PC-9 (cell line): ENCODE measurements around the gene EML6. TPM values are rescaled to one million over a fixed set of nuclear protein-coding genes. Genes with fewer than 3 reads are reported as not detected.

Source experiments
- BruUV-seq: library from RNA; stranded (reverse); fragments of 400-500 nt; replicated peaks from 2 replicates; lab custom pipeline; 2021; lab: Mats Ljungman, UMichigan
- CTCF ChIA-PET: fragments of 300-600 bp; sonication (Branson Sonifier 250); formaldehyde crosslinking; loops from one replicate; lab custom pipeline; 2022; ENCODE audit warnings: antibody characterized with exemption; lab: Charles Lee
- POLR2A ChIA-PET: fragments of 300-600 bp; sonication (Branson Sonifier 250); formaldehyde crosslinking; loops from one replicate; lab custom pipeline; 2022; ENCODE audit warnings: antibody characterized with exemption; ENCODE audit not compliant: unreplicated experiment; lab: Charles Lee
- DNase-seq, 2 experiments: peaks; one replicate each; pipeline versions ENCODE4 v3.0.0 to v3.0.0-alpha.2; 2015 to 2022; ENCODE audit warnings: mixed read lengths in 1 of 2
- H2AFZ ChIP-seq: fragments of 200-600 bp; sonication (generic); 2 replicates; pipeline ENCODE4 v1.8.1; 2017; ENCODE audit warnings: antibody characterized with exemption
- H3F3A ChIP-seq: fragments of 200-600 bp; sonication (generic); 2 replicates; pipeline ENCODE4 v1.8.1; 2017; ENCODE audit warnings: antibody characterized with exemption, mild to moderate bottlenecking, low read depth; ENCODE audit not compliant: insufficient read depth
- H3K27ac ChIP-seq: fragments of 200-600 bp; sonication (generic); 2 replicates; pipeline ENCODE4 v1.6.1; 2016; ENCODE audit warnings: mixed run types
- H3K27me3 ChIP-seq: fragments of 200-600 bp; sonication (generic); 2 replicates; pipeline ENCODE4 v1.6.1; 2016; ENCODE audit warnings: low read depth, mixed run types; ENCODE audit not compliant: insufficient read depth
- H3K36me3 ChIP-seq: fragments of 200-600 bp; sonication (generic); 2 replicates; pipeline ENCODE4 v1.6.1; 2016; ENCODE audit warnings: low read depth, mixed run types
- H3K4me1 ChIP-seq: fragments of 200-600 bp; sonication (generic); replicated peaks from 2 replicates; pipeline ENCODE4 v1.6.1; 2016; ENCODE audit warnings: mixed run types; ENCODE audit not compliant: insufficient read depth
- H3K4me2 ChIP-seq: fragments of 200-600 bp; sonication (generic); 2 replicates; pipeline ENCODE4 v1.6.1; 2017; ENCODE audit warnings: mixed run types
- H3K4me3 ChIP-seq: fragments of 200-600 bp; sonication (generic); 2 replicates; pipeline ENCODE4 v1.6.1; 2016; ENCODE audit warnings: mixed run types
- H3K79me2 ChIP-seq: fragments of 200-600 bp; sonication (generic); 2 replicates; pipeline ENCODE4 v1.6.1; 2017; ENCODE audit warnings: low read depth, mixed run types
- H3K9me2 ChIP-seq: fragments of 200-600 bp; sonication (generic); 2 replicates; pipeline ENCODE4 v1.8.1; 2017; ENCODE audit warnings: mild to moderate bottlenecking; ENCODE audit not compliant: insufficient read depth
- H3K9me3 ChIP-seq: fragments of 200-600 bp; sonication (generic); 2 replicates; pipeline ENCODE4 v1.8.1; 2016; ENCODE audit warnings: low read depth; ENCODE audit not compliant: insufficient read depth
- H4K20me1 ChIP-seq: fragments of 200-600 bp; sonication (generic); 2 replicates; pipeline ENCODE4 v1.8.1; 2017; ENCODE audit not compliant: insufficient read depth
- EZH2 ChIP-seq: fragments of 200-600 bp; sonication (generic); IDR thresholded peaks from 2 replicates; pipeline ENCODE4 v1.8.0; 2017; ENCODE audit warnings: antibody characterized with exemption, low read depth
- intact Hi-C: fragments of 100-400 bp; cut with micrococcal nuclease; formaldehyde crosslinking; loops from one replicate; pipeline ENCODE4 v1.10.0; 2022; ENCODE audit not compliant: unreplicated experiment
- total RNA-seq: library from RNA; stranded (reverse); gene quantifications from 2 replicates; pipeline ENCODE4 v1.2.3, GENCODE V29; 2021
- TF ChIP-seq, protein P1 (sequence below): fragments of 200-600 bp; sonication (generic); conservative IDR thresholded peaks from 2 replicates; pipeline ENCODE4 v1.6.1; 2017; ENCODE audit warnings: mixed run types, antibody characterized with exemption, mild to moderate bottlenecking, moderate library complexity

Gene EML6
- total RNA-seq, 1 experiment from 2014 or later: 3.7 TPM

- Histone ChIP-seq H3K9me2 (no peaks in the 10 kb centered on the region), H2AFZ (no peak overlapping the region; the same call in 1 of the 2 replicates), H3K4me1 (0 out of 2 replicates have a peak, but pooled peaks cover 8% of the 10 kb centered on the region), H3K4me3 (no peak overlapping the region), H3K36me3 (no peaks in the 10 kb centered on the region), H3K27me3 (no peaks in the 10 kb centered on the region), H3K9me3 (no peaks in the 10 kb centered on the region), H3K4me2 (0 out of 2 replicates have a peak overlapping the region, but pooled peaks have one; percentile 15), H3K79me2 (no peaks in the 10 kb centered on the region), H4K20me1 (no peaks in the 10 kb centered on the region), H3F3A (no peaks in the 10 kb centered on the region; the same call in none of the 2 replicates), H3K27ac (no peak overlapping the region)
- POLR2A ChIA-PET: no interaction called here
- no TSS peak for BruUV-seq
- TF ChIP-seq, protein P1, sequence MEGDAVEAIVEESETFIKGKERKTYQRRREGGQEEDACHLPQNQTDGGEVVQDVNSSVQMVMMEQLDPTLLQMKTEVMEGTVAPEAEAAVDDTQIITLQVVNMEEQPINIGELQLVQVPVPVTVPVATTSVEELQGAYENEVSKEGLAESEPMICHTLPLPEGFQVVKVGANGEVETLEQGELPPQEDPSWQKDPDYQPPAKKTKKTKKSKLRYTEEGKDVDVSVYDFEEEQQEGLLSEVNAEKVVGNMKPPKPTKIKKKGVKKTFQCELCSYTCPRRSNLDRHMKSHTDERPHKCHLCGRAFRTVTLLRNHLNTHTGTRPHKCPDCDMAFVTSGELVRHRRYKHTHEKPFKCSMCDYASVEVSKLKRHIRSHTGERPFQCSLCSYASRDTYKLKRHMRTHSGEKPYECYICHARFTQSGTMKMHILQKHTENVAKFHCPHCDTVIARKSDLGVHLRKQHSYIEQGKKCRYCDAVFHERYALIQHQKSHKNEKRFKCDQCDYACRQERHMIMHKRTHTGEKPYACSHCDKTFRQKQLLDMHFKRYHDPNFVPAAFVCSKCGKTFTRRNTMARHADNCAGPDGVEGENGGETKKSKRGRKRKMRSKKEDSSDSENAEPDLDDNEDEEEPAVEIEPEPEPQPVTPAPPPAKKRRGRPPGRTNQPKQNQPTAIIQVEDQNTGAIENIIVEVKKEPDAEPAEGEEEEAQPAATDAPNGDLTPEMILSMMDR: no peak
- no peak for TF ChIP-seq EZH2
- CTCF ChIA-PET: no interaction called here
- no peak for DNase-seq
- intact Hi-C loops: no loop called here
Measured at GRCh38 chr2:54755641-54756326, 32.3 kb downstream of the EML6 start.

- no peak overlapping the region for H3K4me2 ChIP-seq
- H3K36me3 ChIP-seq: no peaks in the 10 kb centered on the region
- TF ChIP-seq, protein P1: no peak
- no peak for TF ChIP-seq EZH2
- intact Hi-C loops: no loop called here
- no peaks in the 10 kb centered on the region for H3K79me2 ChIP-seq
- no peaks in the 10 kb centered on the region; the same call in none of the 2 replicates for H3F3A ChIP-seq
- H2AFZ ChIP-seq: no peak overlapping the region
- H4K20me1 ChIP-seq: no peaks in the 10 kb centered on the region
- no peak for DNase-seq
- H3K4me3 ChIP-seq: no peak overlapping the region
- ChIA-PET POLR2A (interaction anchor here (0.5 kb wide), 1 partner anchor 780 kb away, joined by 7 read pairs; no protein-coding TSS in a partner anchor), CTCF (no interaction called here)
- H3K9me3 ChIP-seq: no peaks in the 10 kb centered on the region
- H3K4me1 ChIP-seq: 0 out of 2 replicates have a peak, but pooled peaks cover 8% of the 10 kb centered on the region
- no peaks in the 10 kb centered on the region for H3K9me2 ChIP-seq
- no TSS peak for BruUV-seq
- no peak overlapping the region for H3K27ac ChIP-seq
- no peaks in the 10 kb centered on the region for H3K27me3 ChIP-seq
Measured at GRCh38 chr2:54757500-54757899, 34.0 kb downstream of the EML6 start.

DNA sequence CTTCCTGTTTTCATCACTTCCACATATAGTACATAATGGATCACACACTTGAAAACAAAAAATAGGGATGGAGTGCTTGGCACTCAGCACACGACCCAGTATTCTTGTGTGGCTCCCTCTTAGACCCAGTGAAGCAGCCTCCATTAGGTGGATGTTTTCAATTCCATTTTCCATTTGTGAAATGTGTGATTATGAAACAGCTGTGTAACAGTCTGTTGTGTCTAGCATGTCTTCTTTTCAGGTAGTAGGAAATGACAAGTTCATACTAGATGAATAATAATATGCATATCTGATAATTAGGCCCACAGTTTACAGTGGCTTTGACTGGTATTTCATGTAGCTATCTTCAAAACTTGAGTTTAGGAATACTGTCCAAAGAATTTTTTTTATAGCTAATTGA lies 35.5 kb downstream of the EML6 start:
- no peaks in the 10 kb centered on the region for H3K9me3 ChIP-seq
- intact Hi-C loops: no loop called here
- H3K27ac ChIP-seq: no peak overlapping the region
- H3K4me3 ChIP-seq: no peak overlapping the region
- no peaks in the 10 kb centered on the region for H3K27me3 ChIP-seq
- 0 out of 2 replicates have a peak, but pooled peaks cover 8% of the 10 kb centered on the region for H3K4me1 ChIP-seq
- no peaks in the 10 kb centered on the region for H3K36me3 ChIP-seq
- TF ChIP-seq, protein P1: no peak
- TF ChIP-seq EZH2: no peak
- ChIA-PET POLR2A (interaction anchor here (0.6 kb wide), 1 partner anchor 22 kb away, joined by 3 read pairs; no protein-coding TSS in a partner anchor), CTCF (no interaction called here)
- H2AFZ ChIP-seq: no peak overlapping the region
- BruUV-seq: no TSS peak
- DNase-seq: no peak
- no peaks in the 10 kb centered on the region for H4K20me1 ChIP-seq
- H3K4me2 ChIP-seq: no peak overlapping the region
- H3F3A ChIP-seq: no peaks in the 10 kb centered on the region; the same call in none of the 2 replicates
- H3K79me2 ChIP-seq: no peaks in the 10 kb centered on the region
- no peaks in the 10 kb centered on the region for H3K9me2 ChIP-seq
